D721Med (cell line): ENCODE measurements around the gene EGFR.

Experiments
- DNase-seq: peaks from one replicate; pipeline ENCODE4 v3.0.0; 2011; ENCODE audit warnings: low spot score; ENCODE audit not compliant: insufficient read length
- FAIRE-seq: peaks from 2 replicates; lab custom pipeline; 2011; peaks lifted over from hg19 to GRCh38; lab: Jason Lieb, UNC
- CTCF ChIP-seq: IDR thresholded peaks from 2 replicates; pipeline ENCODE4 v1.5.1; 2012; ENCODE audit warnings: mild to moderate bottlenecking, control low read depth; ENCODE audit not compliant: insufficient read depth; ENCODE audit errors: missing control alignments

EGFR gene

GRCh38 chr7:55018361-55019190, at the start of gene EGFR:
Gene EGFR, plus strand, starts transcription at chr7:55019017. Its CDS starts 261 bp downstream, at chr7:55019278.
- FAIRE-seq (no peak), DNase-seq (peak; percentile 60)
- no peak for TF ChIP-seq CTCF

- DNase-seq (no peak), FAIRE-seq (no peak)
- TF ChIP-seq CTCF = no peak
These were observed 49.4 kb upstream of the EGFR start for GRCh38 chr7:54969208-54969967.

GRCh38 chr7:54972733-54973294, 46.0 kb upstream of the EGFR start:
- DNase-seq (no peak), FAIRE-seq (no peak)
- no peak for TF ChIP-seq CTCF

- no peak for FAIRE-seq
- TF ChIP-seq CTCF = no peak
- no peak for DNase-seq
These were observed 40.3 kb upstream of the EGFR start for GRCh38 chr7:54978364-54979116.

- DNase-seq (no peak), FAIRE-seq (no peak)
- TF ChIP-seq CTCF = no peak
These were observed 38.3 kb upstream of the EGFR start for GRCh38 chr7:54980521-54980920.

GRCh38 chr7:54981913-54982312, 36.9 kb upstream of the EGFR start:
- no peak for DNase-seq
- FAIRE-seq = no peak

More at GRCh38 chr7:54981913-54982312, 36.9 kb upstream of the EGFR start:
- TF ChIP-seq CTCF = no peak
